GM20431 (cell line): ENCODE results near the gene PIK3R6.
"Not testable (repeated sequence)": the region's sequence is repeated elsewhere in the genome, so short reads cannot be mapped to it uniquely, and the experiment has no call there.

Experiments used
- in situ Hi-C: fragments of 300-500 bp; cut with MseI, MboI; formaldehyde crosslinking; loops from one replicate; pipeline ENCODE4 v1.15.0; 2020; ENCODE audit warnings: low sequenced_read_pairs; ENCODE audit not compliant: unreplicated experiment

PIK3R6 gene

GRCh38 chr17:8831234-8831849 is 36.1 kb downstream of the PIK3R6 start:
- in situ Hi-C loops = no loop called here

GRCh38 chr17:8830141-8830540 is 37.3 kb downstream of the PIK3R6 start:
- in situ Hi-C loops = no loop called here

GRCh38 chr17:8829036-8829941 is 38.2 kb downstream of the PIK3R6 start:
- in situ Hi-C loops = no loop called here

GRCh38 chr17:8828517-8828875 is 39.0 kb downstream of the PIK3R6 start:
- in situ Hi-C loops = no loop called here

- in situ Hi-C loops = no loop called here
Observed at GRCh38 chr17:8826808-8827435, 40.6 kb downstream of the PIK3R6 start.

GRCh38 chr17:8825802-8826201 is 41.7 kb downstream of the PIK3R6 start:
- in situ Hi-C loops = no loop called here

GRCh38 chr17:8823279-8823678 is 44.2 kb downstream of the PIK3R6 start:
- in situ Hi-C loops = no loop called here

- in situ Hi-C loops = no loop called here
Observed at GRCh38 chr17:8822401-8823035, 45.0 kb downstream of the PIK3R6 start.

- in situ Hi-C loops = no loop called here
Observed at GRCh38 chr17:8821446-8822105, 45.9 kb downstream of the PIK3R6 start.

GRCh38 chr17:8820311-8821010 is 47.0 kb downstream of the PIK3R6 start:
- in situ Hi-C loops = no loop called here

- in situ Hi-C loops = no loop called here
Observed at GRCh38 chr17:8818654-8819330, 48.7 kb downstream of the PIK3R6 start.

- in situ Hi-C loops = no loop called here
Observed at GRCh38 chr17:8818047-8818446, 49.4 kb downstream of the PIK3R6 start.

GRCh38 chr17:8806926-8807550 is 60.4 kb downstream of the PIK3R6 start:
- in situ Hi-C loops = no loop called here

- in situ Hi-C loops = no loop called here
Observed at GRCh38 chr17:8806253-8806925, 61.1 kb downstream of the PIK3R6 start.

GRCh38 chr17:8805396-8805795 is 62.1 kb downstream of the PIK3R6 start:
- in situ Hi-C loops = not testable (repeated sequence)

- in situ Hi-C loops = no loop called here
Observed at GRCh38 chr17:8803531-8804420, 63.7 kb downstream of the PIK3R6 start.
